Esophagus muscularis mucosa (tissue), 4 donors: Measurements from ENCODE around the gene DIPK1A. TPM values are rescaled to one million over a fixed set of nuclear protein-coding genes. Genes with fewer than 3 reads are reported as not detected.

Source experiments
- DNase-seq: peaks from one replicate; pipeline ENCODE4 v3.0.0-alpha.2; 2017; ENCODE audit errors: extremely low spot score
- H3K27ac ChIP-seq, 4 donors: fragments of 200-600 bp; sonication (generic); replicated peaks in 1 of 4; 1 replicate in 3 of 4; 2 replicates in 1 of 4; pipeline ENCODE4 v1.5.1; 2016 to 2019; ENCODE audit warnings: mild to moderate bottlenecking in 1 of 4
- H3K27me3 ChIP-seq, 4 donors: fragments of 200-600 bp; sonication (generic); one replicate each; pipeline versions ENCODE4 v1.5.1 to v1.6.0; 2016 to 2019
- H3K36me3 ChIP-seq, 4 donors: fragments of 200-600 bp; sonication (generic); one replicate each; pipeline ENCODE4 v1.5.1; 2016 to 2019
- H3K4me1 ChIP-seq, 4 donors: fragments of 200-600 bp; sonication (generic); one replicate each; pipeline ENCODE4 v1.5.1; 2016 to 2019
- H3K4me3 ChIP-seq, 4 donors: fragments of 200-600 bp; sonication (generic); 1 replicate in 2 of 4; 2 replicates in 2 of 4; pipeline ENCODE4 v1.5.1; 2016 to 2019; ENCODE audit warnings: mild to moderate bottlenecking in 4 of 4, moderate library complexity in 1 of 4
- H3K9me3 ChIP-seq, 4 donors: fragments of 200-600 bp; sonication (generic); 1 replicate in 3 of 4; 2 replicates in 1 of 4; pipeline ENCODE4 v1.5.1; 2016 to 2019
- CTCF ChIP-seq, 3 experiments: fragments of 200-600 bp in 2 of 3; fragments of 450-650 bp in 1 of 3; sonication (generic) in 2 of 3; IDR thresholded peaks; one replicate each; pipeline ENCODE4 v1.5.1; 2017 to 2019; ENCODE audit warnings: antibody characterized with exemption in 3 of 3, mild to moderate bottlenecking in 2 of 3, moderate library complexity in 1 of 3
- EP300 ChIP-seq: sonication (generic); formaldehyde crosslinking; IDR thresholded peaks from one replicate; pipeline ENCODE4 v1.6.1; 2017; ENCODE audit warnings: antibody characterized with exemption
- POLR2A ChIP-seq: fragments of 450-650 bp; IDR thresholded peaks from one replicate; pipeline ENCODE4 v1.6.1; 2017; ENCODE audit warnings: antibody characterized with exemption, moderate library complexity, mild to moderate bottlenecking, low read depth
- POLR2AphosphoS5 ChIP-seq, 2 donors: sonication (generic); formaldehyde crosslinking; IDR thresholded peaks; one replicate each; pipeline ENCODE4 v1.6.1; 2017; ENCODE audit warnings: antibody characterized with exemption in 2 of 2
- WGBS: methylation state at CpG from one replicate; pipeline ENCODE4 v1.1.5; 2018; 5-methylcytosine and 5-hydroxymethylcytosine counted together
- intact Hi-C: fragments of 100-400 bp; cut with DNase I; formaldehyde crosslinking; loops from one replicate; pipeline ENCODE4 v1.15.1; 2023
- total RNA-seq, 4 donors: library from RNA; depleted of rRNA; stranded (reverse); fragments of >200 nt; gene quantifications; one replicate each; pipeline versions ENCODE4 v1.1.0 to v1.2.1, GENCODE V29; 2016

The DIPK1A gene
- total RNA-seq, 4 donors from 2014 or later = 21.5 to 35.3 (median 32.7) TPM

GRCh38 chr1:92903765-92904164 lies 57.5 kb downstream of the DIPK1A start:
- Histone ChIP-seq H3K4me1 (peaks cover 0 to 14% (median 4%) of the 10 kb centered on the region in 4 donors), H3K9me3 (peaks cover 0 to 5% (median 2%) of the 10 kb centered on the region in 4 donors), H3K4me3 (no peak overlapping the region), H3K27me3 (no peaks in the 10 kb centered on the region), H3K27ac (no peak overlapping the region), H3K36me3 (peaks cover 0 to 6% (median 2%) of the 10 kb centered on the region in 4 donors)
- no peak for TF ChIP-seq POLR2AphosphoS5 (IDR thresholded peaks at IDR 0.05)
- TF ChIP-seq EP300 = no peak
- TF ChIP-seq CTCF (IDR thresholded peaks at IDR 0.05) = no peak
- no peak for TF ChIP-seq POLR2A
- intact Hi-C loops = no loop called here
- 94% methylated on average over 1 of the region's 1 CpG for WGBS
- no peak for DNase-seq

GRCh38 chr1:92902406-92902744 lies 58.9 kb downstream of the DIPK1A start:
- H3K4me3 ChIP-seq = no peak overlapping the region
- TF ChIP-seq POLR2AphosphoS5 (IDR thresholded peaks at IDR 0.05) (no peak), POLR2A (no peak), EP300 (no peak), CTCF (IDR thresholded peaks at IDR 0.05) (no peak)
- H3K27me3 ChIP-seq = no peaks in the 10 kb centered on the region
- 100% methylated on average over 1 of the region's 1 CpG for WGBS
- peaks cover 0 to under 1% (median 0%) of the 10 kb centered on the region in 4 donors for H3K4me1 ChIP-seq
- DNase-seq = no peak
- intact Hi-C loops = no loop called here
- peaks cover 0 to 5% (median 2%) of the 10 kb centered on the region in 4 donors for H3K9me3 ChIP-seq
- no peak overlapping the region for H3K27ac ChIP-seq
- peaks cover 0 to 6% (median 2%) of the 10 kb centered on the region in 4 donors for H3K36me3 ChIP-seq

GRCh38 chr1:92901699-92902405 lies 59.4 kb downstream of the DIPK1A start:
- H3K9me3 ChIP-seq = peaks cover 0 to 5% (median 2%) of the 10 kb centered on the region in 4 donors
- H3K27me3 ChIP-seq = no peaks in the 10 kb centered on the region
- no peak for DNase-seq
- no peaks in the 10 kb centered on the region for H3K4me1 ChIP-seq
- H3K27ac ChIP-seq = no peak overlapping the region
- no peak overlapping the region for H3K4me3 ChIP-seq
- 90% methylated on average over 2 of the region's 3 CpGs for WGBS
- intact Hi-C loops = no loop called here
- H3K36me3 ChIP-seq = peaks cover 0 to 6% (median 2%) of the 10 kb centered on the region in 4 donors
- TF ChIP-seq POLR2A (no peak), POLR2AphosphoS5 (IDR thresholded peaks at IDR 0.05) (no peak), EP300 (no peak), CTCF (IDR thresholded peaks at IDR 0.05) (no peak)

GRCh38 chr1:92901126-92901525 lies 60.1 kb downstream of the DIPK1A start:
- WGBS = 80% methylated on average over 1 of the region's 1 CpG
- DNase-seq = no peak
- Histone ChIP-seq H3K27me3 (no peaks in the 10 kb centered on the region), H3K4me3 (no peak overlapping the region), H3K27ac (no peak overlapping the region), H3K4me1 (no peaks in the 10 kb centered on the region), H3K36me3 (peaks cover 0 to 6% (median 2%) of the 10 kb centered on the region in 4 donors), H3K9me3 (peaks cover 0 to 5% (median 2%) of the 10 kb centered on the region in 4 donors)
- intact Hi-C loops = no loop called here
- TF ChIP-seq EP300 (no peak), POLR2AphosphoS5 (IDR thresholded peaks at IDR 0.05) (no peak), CTCF (IDR thresholded peaks at IDR 0.05) (no peak), POLR2A (no peak)
